Measurements from ENCODE around the gene RAD51B.

Gene RAD51B

GRCh38 chr14:67927244-67927643, 107.7 kb downstream of the RAD51B start:
- DNase-seq, result no peak
- in situ Hi-C loops (cut with HindIII; ENCODE audit: low pct_ligation_motif_present, low sequenced_read_pairs), result loop anchor here (25.0 kb wide), 1 partner anchor 885 kb away; no protein-coding TSS in a partner anchor
- TF ChIP-seq CTCF (IDR thresholded peaks at IDR 0.05; ENCODE audit: low read depth, low read length, missing control alignments), result no peak
- H3K27ac ChIP-seq, result no peak overlapping the region
- no peak overlapping the region for H3K4me3 ChIP-seq (ENCODE audit: low read depth, low read length)
- H3K27me3 ChIP-seq (replicated peaks), result no peaks in the 10 kb centered on the region
- no peaks in the 10 kb centered on the region for H3K36me3 ChIP-seq (replicated peaks)

GRCh38 chr14:67928375-67928774, 108.8 kb downstream of the RAD51B start:
- H3K27ac ChIP-seq, result no peak overlapping the region
- no peaks in the 10 kb centered on the region for H3K27me3 ChIP-seq (replicated peaks)
- in situ Hi-C loops (cut with HindIII; ENCODE audit: low pct_ligation_motif_present, low sequenced_read_pairs), result loop anchor here (25.0 kb wide), 1 partner anchor 884 kb away; no protein-coding TSS in a partner anchor
- no peak for DNase-seq
- no peak overlapping the region for H3K4me3 ChIP-seq (ENCODE audit: low read depth, low read length)
- no peak for TF ChIP-seq CTCF (IDR thresholded peaks at IDR 0.05; ENCODE audit: low read depth, low read length, missing control alignments)
- no peaks in the 10 kb centered on the region for H3K36me3 ChIP-seq (replicated peaks)

GRCh38 chr14:67932708-67933246, 113.2 kb downstream of the RAD51B start:
- in situ Hi-C loops (cut with HindIII; ENCODE audit: low pct_ligation_motif_present, low sequenced_read_pairs), result loop anchor here (25.0 kb wide), 1 partner anchor 880 kb away; no protein-coding TSS in a partner anchor
- Histone ChIP-seq H3K4me3 (ENCODE audit: low read depth, low read length) (no peak overlapping the region), H3K27me3 (replicated peaks) (no peaks in the 10 kb centered on the region), H3K36me3 (replicated peaks) (no peaks in the 10 kb centered on the region), H3K27ac (no peak overlapping the region)
- no peak for DNase-seq
- TF ChIP-seq CTCF (IDR thresholded peaks at IDR 0.05; ENCODE audit: low read depth, low read length, missing control alignments), result no peak

- in situ Hi-C loops (cut with HindIII; ENCODE audit: low pct_ligation_motif_present, low sequenced_read_pairs), result loop anchor here (25.0 kb wide), 1 partner anchor 879 kb away; no protein-coding TSS in a partner anchor
- no peak for TF ChIP-seq CTCF (IDR thresholded peaks at IDR 0.05; ENCODE audit: low read depth, low read length, missing control alignments)
- Histone ChIP-seq H3K4me3 (ENCODE audit: low read depth, low read length) (no peak overlapping the region), H3K27me3 (replicated peaks) (no peaks in the 10 kb centered on the region), H3K36me3 (replicated peaks) (no peaks in the 10 kb centered on the region), H3K27ac (no peak overlapping the region)
- no peak for DNase-seq
These were observed 113.7 kb downstream of the RAD51B start for GRCh38 chr14:67933266-67933665.

- Histone ChIP-seq H3K27ac (no peak overlapping the region), H3K36me3 (replicated peaks) (no peaks in the 10 kb centered on the region), H3K27me3 (replicated peaks) (no peaks in the 10 kb centered on the region), H3K4me3 (ENCODE audit: low read depth, low read length) (no peak overlapping the region)
- peak; percentile 55 for DNase-seq
- in situ Hi-C loops (cut with HindIII; ENCODE audit: low pct_ligation_motif_present, low sequenced_read_pairs), result loop anchor here (25.0 kb wide), 1 partner anchor 878 kb away; no protein-coding TSS in a partner anchor
- peak; percentile 68 for TF ChIP-seq CTCF (IDR thresholded peaks at IDR 0.05; ENCODE audit: low read depth, low read length, missing control alignments)
These were observed 114.5 kb downstream of the RAD51B start for GRCh38 chr14:67934087-67934486.

GRCh38 chr14:67934862-67935261, 115.3 kb downstream of the RAD51B start:
- in situ Hi-C loops (cut with HindIII; ENCODE audit: low pct_ligation_motif_present, low sequenced_read_pairs), result loop anchor here (25.0 kb wide), 1 partner anchor 877 kb away; no protein-coding TSS in a partner anchor
- Histone ChIP-seq H3K4me3 (ENCODE audit: low read depth, low read length) (no peak overlapping the region), H3K27me3 (replicated peaks) (no peaks in the 10 kb centered on the region), H3K27ac (no peak overlapping the region), H3K36me3 (replicated peaks) (no peaks in the 10 kb centered on the region)
- no peak for DNase-seq
- no peak for TF ChIP-seq CTCF (IDR thresholded peaks at IDR 0.05; ENCODE audit: low read depth, low read length, missing control alignments)
